ENCODE data around the gene CD109.
A peak's percentile ranks its signal among the peaks of the same experiment; 100 is the strongest.
"Not testable (repeated sequence)": the region's sequence is repeated elsewhere in the genome, so short reads cannot be mapped to it uniquely, and the experiment has no call there.

CD109 gene

GRCh38 chr6:73823046-73823735 lies 127.2 kb downstream of the CD109 start:
- no peak for DNase-seq (ENCODE audit: low read depth)
- TF ChIP-seq, protein P1, sequence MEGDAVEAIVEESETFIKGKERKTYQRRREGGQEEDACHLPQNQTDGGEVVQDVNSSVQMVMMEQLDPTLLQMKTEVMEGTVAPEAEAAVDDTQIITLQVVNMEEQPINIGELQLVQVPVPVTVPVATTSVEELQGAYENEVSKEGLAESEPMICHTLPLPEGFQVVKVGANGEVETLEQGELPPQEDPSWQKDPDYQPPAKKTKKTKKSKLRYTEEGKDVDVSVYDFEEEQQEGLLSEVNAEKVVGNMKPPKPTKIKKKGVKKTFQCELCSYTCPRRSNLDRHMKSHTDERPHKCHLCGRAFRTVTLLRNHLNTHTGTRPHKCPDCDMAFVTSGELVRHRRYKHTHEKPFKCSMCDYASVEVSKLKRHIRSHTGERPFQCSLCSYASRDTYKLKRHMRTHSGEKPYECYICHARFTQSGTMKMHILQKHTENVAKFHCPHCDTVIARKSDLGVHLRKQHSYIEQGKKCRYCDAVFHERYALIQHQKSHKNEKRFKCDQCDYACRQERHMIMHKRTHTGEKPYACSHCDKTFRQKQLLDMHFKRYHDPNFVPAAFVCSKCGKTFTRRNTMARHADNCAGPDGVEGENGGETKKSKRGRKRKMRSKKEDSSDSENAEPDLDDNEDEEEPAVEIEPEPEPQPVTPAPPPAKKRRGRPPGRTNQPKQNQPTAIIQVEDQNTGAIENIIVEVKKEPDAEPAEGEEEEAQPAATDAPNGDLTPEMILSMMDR (IDR thresholded peaks at IDR 0.05; ENCODE audit: control insufficient read depth, extremely low read depth, insufficient read depth) = no peak
- H3K4me3 ChIP-seq (ENCODE audit: low read depth, low read length) = no peak overlapping the region

GRCh38 chr6:73823832-73824231 lies 127.8 kb downstream of the CD109 start:
- TF ChIP-seq, protein P1 (IDR thresholded peaks at IDR 0.05; ENCODE audit: control insufficient read depth, extremely low read depth, insufficient read depth) = no peak
- DNase-seq (ENCODE audit: low read depth) = no peak
- no peak overlapping the region for H3K4me3 ChIP-seq (ENCODE audit: low read depth, low read length)

GRCh38 chr6:73826571-73826970 lies 130.6 kb downstream of the CD109 start:
- no peak for DNase-seq (ENCODE audit: low read depth)
- no peak overlapping the region for H3K4me3 ChIP-seq (ENCODE audit: low read depth, low read length)
- TF ChIP-seq, protein P1 (IDR thresholded peaks at IDR 0.05; ENCODE audit: control insufficient read depth, extremely low read depth, insufficient read depth) = no peak

- no peak overlapping the region for H3K4me3 ChIP-seq (ENCODE audit: low read depth, low read length)
- TF ChIP-seq, protein P1 (IDR thresholded peaks at IDR 0.05; ENCODE audit: control insufficient read depth, extremely low read depth, insufficient read depth) = no peak
- no peak for DNase-seq (ENCODE audit: low read depth)
Measured at GRCh38 chr6:73830119-73830518, 134.1 kb downstream of the CD109 start.

DNA sequence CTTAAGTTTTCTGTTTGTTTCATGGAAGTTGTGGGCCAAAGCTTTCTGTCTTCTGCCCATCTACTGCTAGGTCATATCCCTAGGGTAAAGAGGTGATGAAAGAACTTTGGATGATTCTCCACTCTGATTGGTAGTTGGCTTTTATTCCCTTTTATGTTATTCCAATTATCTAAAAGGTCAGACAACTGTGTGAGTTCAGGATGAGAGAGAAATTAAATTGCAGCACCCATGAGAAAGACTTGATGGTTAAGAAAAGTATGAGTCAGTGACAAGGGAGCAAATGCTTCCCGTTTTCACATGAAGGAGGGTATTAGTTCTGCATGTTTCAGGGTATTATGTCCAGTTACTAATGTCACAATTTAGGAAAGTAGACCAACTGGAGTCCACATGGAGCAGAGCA lies 136.3 kb downstream of the CD109 start:
- H3K4me3 ChIP-seq (ENCODE audit: low read depth, low read length) = no peak overlapping the region
- TF ChIP-seq, protein P1 (IDR thresholded peaks at IDR 0.05; ENCODE audit: control insufficient read depth, extremely low read depth, insufficient read depth) = no peak
- no peak for DNase-seq (ENCODE audit: low read depth)

DNA sequence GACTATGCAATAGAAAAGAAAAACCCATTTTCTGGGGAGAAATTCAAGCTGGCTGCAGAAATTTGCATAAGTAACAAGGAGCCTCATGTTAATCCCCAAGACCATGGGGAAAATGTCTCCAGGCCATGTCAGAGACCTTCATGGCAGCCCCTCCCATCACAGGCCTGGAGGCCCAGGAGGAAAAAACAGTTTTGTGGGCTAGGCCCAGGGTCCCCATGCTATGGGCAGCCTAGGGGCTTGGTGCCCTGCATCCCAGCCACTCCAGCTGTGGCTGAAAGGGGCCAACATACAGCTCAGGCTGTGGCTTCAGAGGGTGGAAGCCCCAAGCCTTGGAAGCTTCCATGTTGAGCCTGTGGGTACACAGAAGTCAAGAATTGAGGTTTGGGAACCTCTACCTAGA lies 148.7 kb downstream of the CD109 start:
- H3K4me3 ChIP-seq (ENCODE audit: low read depth, low read length); DNase-seq (ENCODE audit: low read depth): not testable (repeated sequence)

DNA sequence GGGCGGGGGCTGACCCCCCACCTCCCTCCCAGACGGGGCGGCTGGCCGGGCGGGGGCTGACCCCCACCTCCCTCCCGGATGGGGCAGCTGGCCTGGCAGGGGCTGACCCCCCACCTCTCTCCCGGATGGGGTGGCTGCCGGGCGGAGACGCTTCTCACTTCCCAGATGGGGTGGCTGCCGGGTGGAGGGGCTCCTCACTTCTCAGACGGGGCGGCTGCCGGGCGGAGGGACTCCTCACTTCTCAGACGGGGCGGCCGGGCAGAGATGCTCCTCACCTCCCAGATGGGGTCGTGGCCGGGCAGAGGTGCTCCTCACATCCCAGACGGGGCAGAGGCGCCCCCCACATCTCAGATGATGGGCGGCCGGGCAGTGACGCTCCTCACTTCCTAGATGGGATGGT lies 155.0 kb downstream of the CD109 start:
- H3K4me3 ChIP-seq (ENCODE audit: low read depth, low read length); DNase-seq (ENCODE audit: low read depth): not testable (repeated sequence)

- no peak overlapping the region for H3K4me3 ChIP-seq (ENCODE audit: low read depth, low read length)
- TF ChIP-seq, protein P1 (IDR thresholded peaks at IDR 0.05; ENCODE audit: control insufficient read depth, extremely low read depth, insufficient read depth) = peak; percentile 56
- peak; percentile 31 for DNase-seq (ENCODE audit: low read depth)
Measured at GRCh38 chr6:73854998-73855718, 159.2 kb downstream of the CD109 start.
